Activated T-helper 17 cell treated with anti-CD3 and anti-CD28 coated beads, Interleukin-2, amount 50 U/mL, for 72 hours (primary cell): ENCODE results near the gene SFTA2. TPM values are rescaled to one million over a fixed set of nuclear protein-coding genes. Genes with fewer than 3 reads are reported as not detected.

Experiments
- ATAC-seq: fragments of 150-1000 bp; cut with Tn5 transposase; replicated peaks from 2 replicates; pipeline ENCODE4 v1.10.0; 2021; ENCODE audit warnings: mild to moderate bottlenecking, moderate library complexity
- H3K27ac Mint-ChIP-seq: one replicate; pipeline ENCODE4 v1.8.0; 2022; ENCODE audit warnings: mixed read lengths
- H3K27me3 Mint-ChIP-seq: one replicate; pipeline ENCODE4 v1.8.0; 2022; ENCODE audit warnings: mixed read lengths
- H3K36me3 Mint-ChIP-seq: one replicate; pipeline ENCODE4 v1.8.0; 2022; ENCODE audit warnings: low read depth, mild to moderate bottlenecking, mixed read lengths
- H3K4me1 Mint-ChIP-seq: one replicate; pipeline ENCODE4 v1.8.0; 2022; ENCODE audit warnings: mixed read lengths
- H3K4me3 Mint-ChIP-seq: one replicate; pipeline ENCODE4 v1.8.0; 2022; ENCODE audit warnings: mild to moderate bottlenecking, mixed read lengths
- H3K9me3 Mint-ChIP-seq: one replicate; pipeline ENCODE4 v1.8.0; 2022; ENCODE audit warnings: mixed read lengths
- total RNA-seq, 2 donors: library from RNA; stranded (reverse); gene quantifications; one replicate each; pipeline ENCODE4 v1.2.3, GENCODE V29; 2022

SFTA2 gene
- total RNA-seq, 2 donors from 2014 or later, result not detected

DNA sequence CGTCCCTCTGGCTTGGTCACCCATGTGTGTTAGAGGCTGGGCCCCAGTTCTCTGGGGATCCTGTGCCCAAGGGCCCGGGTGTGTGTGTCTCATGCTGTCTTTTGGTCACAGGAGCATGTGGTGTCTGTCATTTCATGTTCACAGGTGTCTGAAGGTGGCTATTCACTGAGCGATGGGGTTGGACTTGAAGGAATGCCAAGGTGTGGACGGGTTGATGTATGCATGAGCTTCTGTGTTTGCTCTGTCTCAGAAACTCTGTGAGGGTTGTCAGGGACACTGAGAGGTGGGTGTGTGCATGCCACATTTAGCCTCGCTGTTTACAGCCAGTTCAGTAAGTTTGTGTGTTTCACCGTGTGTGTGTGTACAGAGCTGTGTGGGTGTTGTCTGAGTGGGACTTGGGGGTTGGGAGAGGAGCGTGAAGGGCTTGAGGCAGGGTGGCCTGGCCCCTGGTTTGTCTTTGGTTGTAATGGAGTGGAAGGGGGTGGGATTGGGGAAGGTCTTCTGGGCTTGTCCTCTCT lies 46.4 kb downstream of the SFTA2 start:
- Mint-ChIP-seq H3K36me3 (peaks cover 5% of the 10 kb centered on the region), H3K9me3 (no peaks in the 10 kb centered on the region), H3K4me1 (peaks cover 36% of the 10 kb centered on the region), H3K27me3 (no peaks in the 10 kb centered on the region), H3K4me3 (peak overlapping the region; percentile 75), H3K27ac (peak overlapping the region; percentile 35)
- no peak for ATAC-seq

- Mint-ChIP-seq H3K36me3 (peaks cover 2% of the 10 kb centered on the region), H3K9me3 (no peaks in the 10 kb centered on the region), H3K4me1 (peaks cover 36% of the 10 kb centered on the region), H3K27ac (peak overlapping the region; percentile 35), H3K27me3 (no peaks in the 10 kb centered on the region), H3K4me3 (peak overlapping the region; percentile 75)
- peak; percentile 78 for ATAC-seq
Measured at GRCh38 chr6:30884521-30885480, 47.2 kb downstream of the SFTA2 start.

- Mint-ChIP-seq H3K27me3 (no peaks in the 10 kb centered on the region), H3K27ac (peak within 1 kb of the TSS; percentile 51), H3K9me3 (no peaks in the 10 kb centered on the region), H3K4me3 (peak within 1 kb of the TSS; percentile 75), H3K4me1 (peaks cover 36% of the 10 kb centered on the region), H3K36me3 (no peaks in the 10 kb centered on the region)
- peak; percentile 66 for ATAC-seq
Measured at GRCh38 chr6:30883685-30884520, 48.1 kb downstream of the SFTA2 start, which contains the start of gene DDR1. TSS of gene DDR1 (plus strand) at chr6:30884519. CDS start at chr6:30888730, 4,211 bp downstream.

GRCh38 chr6:30882759-30883684 lies 48.9 kb downstream of the SFTA2 start:
- H3K36me3 Mint-ChIP-seq, result no peaks in the 10 kb centered on the region

DNA sequence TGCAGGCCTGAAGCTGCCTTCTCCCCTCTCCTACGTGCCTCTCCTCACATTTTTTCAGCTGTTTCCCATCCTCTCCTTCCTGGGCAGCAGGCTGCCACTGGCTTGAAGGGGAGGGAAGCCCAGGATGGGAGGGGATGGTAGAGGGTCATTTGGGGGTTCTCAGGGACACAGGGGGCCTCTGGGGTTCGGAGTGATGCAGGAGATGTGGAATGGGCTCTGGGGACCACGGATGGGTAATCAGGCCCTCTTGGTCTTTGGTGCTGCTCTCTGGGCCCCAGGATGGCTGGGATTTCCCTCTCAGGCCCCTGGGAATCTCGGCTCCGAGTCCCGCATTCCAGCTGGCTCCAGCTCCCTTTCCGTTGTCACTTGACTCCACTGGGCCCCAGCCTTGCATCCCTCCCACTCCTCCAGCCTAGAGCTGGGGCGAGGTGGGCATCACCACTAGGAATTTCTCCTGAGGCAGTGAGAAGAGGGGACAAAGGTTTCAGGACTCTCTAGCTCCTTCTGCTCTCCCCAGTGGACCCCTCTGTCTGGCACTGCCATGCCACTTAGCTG lies 49.7 kb downstream of the SFTA2 start:
- ATAC-seq, result no peak
- H3K4me3 Mint-ChIP-seq, result no peak overlapping the region
- H3K27ac Mint-ChIP-seq, result peak overlapping the region; percentile 48
- H3K4me1 Mint-ChIP-seq, result peaks cover 43% of the 10 kb centered on the region
- no peaks in the 10 kb centered on the region for H3K9me3 Mint-ChIP-seq
- no peaks in the 10 kb centered on the region for H3K27me3 Mint-ChIP-seq
- no peaks in the 10 kb centered on the region for H3K36me3 Mint-ChIP-seq

More at GRCh38 chr6:30882759-30883684, 48.9 kb downstream of the SFTA2 start:
- Mint-ChIP-seq H3K4me1 (peaks cover 36% of the 10 kb centered on the region), H3K27me3 (no peaks in the 10 kb centered on the region), H3K27ac (peak overlapping the region; percentile 51), H3K9me3 (no peaks in the 10 kb centered on the region), H3K4me3 (peak overlapping the region; percentile 68)
- ATAC-seq, result no peak

GRCh38 chr6:30881392-30882203 lies 50.4 kb downstream of the SFTA2 start:
- H3K4me3 Mint-ChIP-seq, result no peak overlapping the region
- no peak for ATAC-seq
- H3K4me1 Mint-ChIP-seq, result peaks cover 41% of the 10 kb centered on the region
- H3K36me3 Mint-ChIP-seq, result no peaks in the 10 kb centered on the region
- no peaks in the 10 kb centered on the region for H3K27me3 Mint-ChIP-seq
- H3K9me3 Mint-ChIP-seq, result no peaks in the 10 kb centered on the region
- H3K27ac Mint-ChIP-seq, result peak overlapping the region; percentile 48

Other genes starting within 250 kb of the SFTA2 start
- 100 to 1,000 TPM; 190 to 238 TPM for gene PPP1R18, start 245.5 kb downstream of the SFTA2 start, total RNA-seq
- 10 to 100 TPM; 26.0 to 36.9 TPM for gene NRM, start 241.2 kb downstream of the SFTA2 start, total RNA-seq
- 10 to 100 TPM; 57.4 to 82.1 TPM for gene MDC1, start 214.9 kb downstream of the SFTA2 start, total RNA-seq
- 1,000 to 10,000 TPM; 1,139 to 1,437 TPM for gene TUBB, start 211.8 kb downstream of the SFTA2 start, total RNA-seq
- gene FLOT1, start 189.5 kb downstream of the SFTA2 start, total RNA-seq, result 100 to 1,000 TPM; 152 to 161 TPM
- 100 to 1,000 TPM in 1 of 2 donors, 10 to 100 TPM in 1; 55.6 to 617 TPM for gene IER3, start 187.6 kb downstream of the SFTA2 start, total RNA-seq
- gene DDR1, start 47.7 kb downstream of the SFTA2 start, total RNA-seq, result 10 to 100 TPM in 1 of 2 donors, 1 to 10 TPM in 1; 3.0 to 19.5 TPM
- gene GTF2H4, start 24.0 kb downstream of the SFTA2 start, total RNA-seq, result 10 to 100 TPM; 34.3 to 39.9 TPM
- 10 to 100 TPM; 50.5 to 64.4 TPM for gene VARS2, start 17.9 kb downstream of the SFTA2 start, total RNA-seq
- gene MUCL3, start 8.8 kb upstream of the SFTA2 start, total RNA-seq, result not detected
- gene MUC21, start 51.5 kb upstream of the SFTA2 start, total RNA-seq, result not detected
- not detected for gene MUC22, start 78.3 kb upstream of the SFTA2 start, total RNA-seq
- not detected for gene C6orf15, start 180.4 kb upstream of the SFTA2 start, total RNA-seq
- gene PSORS1C1, start 182.6 kb upstream of the SFTA2 start, total RNA-seq, result not detected
- gene CDSN, start 188.3 kb upstream of the SFTA2 start, total RNA-seq, result not detected
- not detected for gene PSORS1C2, start 206.9 kb upstream of the SFTA2 start, total RNA-seq
- 10 to 100 TPM; 52.4 to 85.5 TPM for gene CCHCR1, start 225.6 kb upstream of the SFTA2 start, total RNA-seq
- 100 to 1,000 TPM in 1 of 2 donors, 10 to 100 TPM in 1; 91.1 to 125 TPM for gene TCF19, start 226.4 kb upstream of the SFTA2 start, total RNA-seq
- under 1 TPM in 1 of 2 donors, not detected in 1; 0.16 TPM for gene POU5F1, start 238.5 kb upstream of the SFTA2 start, total RNA-seq